Measurements from ENCODE around the gene KIAA1958.

DNA sequence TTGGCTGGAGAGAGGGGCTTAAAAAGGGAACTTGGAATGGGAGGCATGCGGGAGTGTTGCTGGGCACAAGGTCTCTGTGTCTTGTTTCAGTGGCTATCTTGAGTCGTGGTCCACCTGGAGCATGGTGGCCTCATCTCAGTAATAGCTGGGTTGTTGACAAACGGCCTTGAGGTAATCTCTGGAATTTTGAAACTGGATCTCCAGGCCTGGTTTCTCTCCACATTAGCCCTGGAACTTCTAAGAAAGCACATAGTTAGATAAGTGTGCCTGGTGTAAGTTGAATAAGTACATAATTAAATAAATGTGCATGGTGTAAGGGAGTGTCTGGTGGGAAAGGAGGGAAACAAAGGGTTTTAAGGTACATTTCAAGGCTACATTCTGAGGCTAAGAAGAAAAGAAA, 169.0 kb downstream of the KIAA1958 start:
- TF ChIP-seq ZNF331 (CRISPR knock-in tag; IDR thresholded peaks at IDR 0.05; ENCODE audit: low read depth) (no peak), POLR2AphosphoS5 (IDR thresholded peaks at IDR 0.05; ENCODE audit: low read depth) (no peak), EZH2 (IDR thresholded peaks at IDR 0.05; ENCODE audit: low read depth, unreplicated experiment) (no peak)
- TF ChIP-seq, protein P1, sequence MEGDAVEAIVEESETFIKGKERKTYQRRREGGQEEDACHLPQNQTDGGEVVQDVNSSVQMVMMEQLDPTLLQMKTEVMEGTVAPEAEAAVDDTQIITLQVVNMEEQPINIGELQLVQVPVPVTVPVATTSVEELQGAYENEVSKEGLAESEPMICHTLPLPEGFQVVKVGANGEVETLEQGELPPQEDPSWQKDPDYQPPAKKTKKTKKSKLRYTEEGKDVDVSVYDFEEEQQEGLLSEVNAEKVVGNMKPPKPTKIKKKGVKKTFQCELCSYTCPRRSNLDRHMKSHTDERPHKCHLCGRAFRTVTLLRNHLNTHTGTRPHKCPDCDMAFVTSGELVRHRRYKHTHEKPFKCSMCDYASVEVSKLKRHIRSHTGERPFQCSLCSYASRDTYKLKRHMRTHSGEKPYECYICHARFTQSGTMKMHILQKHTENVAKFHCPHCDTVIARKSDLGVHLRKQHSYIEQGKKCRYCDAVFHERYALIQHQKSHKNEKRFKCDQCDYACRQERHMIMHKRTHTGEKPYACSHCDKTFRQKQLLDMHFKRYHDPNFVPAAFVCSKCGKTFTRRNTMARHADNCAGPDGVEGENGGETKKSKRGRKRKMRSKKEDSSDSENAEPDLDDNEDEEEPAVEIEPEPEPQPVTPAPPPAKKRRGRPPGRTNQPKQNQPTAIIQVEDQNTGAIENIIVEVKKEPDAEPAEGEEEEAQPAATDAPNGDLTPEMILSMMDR (conservative IDR thresholded peaks at IDR 0.05; ENCODE audit: low read depth in 2 of 2), result no peak
